HAP-1 (cell line): ENCODE measurements around the gene CEL.
"Not testable (repeated sequence)": the region's sequence is repeated elsewhere in the genome, so short reads cannot be mapped to it uniquely, and the experiment has no call there.

ENCODE experiments used
- DNase-seq, 2 experiments: peaks; one replicate each; pipeline ENCODE4 v3.0.0-alpha.2; 2016 to 2020; ENCODE audit warnings: low spot score in 2 of 2
- H3K27me3 ChIP-seq: fragments of 250-450 bp; sonication (Bioruptor Pico); 2 replicates; pipeline ENCODE4 v1.5.1; 2020; ENCODE audit warnings: low read depth, mild to moderate bottlenecking, moderate library complexity
- H3K36me3 ChIP-seq: fragments of 250-450 bp; sonication (Bioruptor Pico); replicated peaks from 2 replicates; pipeline ENCODE4 v1.5.1; 2020; ENCODE audit warnings: mild to moderate bottlenecking
- H3K4me1 ChIP-seq: fragments of 250-450 bp; sonication (Bioruptor Pico); 2 replicates; pipeline ENCODE4 v1.5.1; 2020; ENCODE audit warnings: mild to moderate bottlenecking
- H3K4me3 ChIP-seq: fragments of 250-450 bp; sonication (Bioruptor Pico); 2 replicates; pipeline ENCODE4 v1.5.1; 2020; ENCODE audit warnings: mild to moderate bottlenecking, moderate library complexity
- H3K9me3 ChIP-seq: fragments of 250-450 bp; sonication (Bioruptor Pico); 2 replicates; pipeline ENCODE4 v1.5.1; 2020; ENCODE audit warnings: mild to moderate bottlenecking, moderate library complexity
- in situ Hi-C: fragments of 300-500 bp; cut with MboI; formaldehyde crosslinking; loops from 3 replicates; pipeline ENCODE4 v1.14.3; 2020; ENCODE audit warnings: low sequenced_read_pairs, inconsistent platforms, mixed read lengths

The CEL gene

DNA sequence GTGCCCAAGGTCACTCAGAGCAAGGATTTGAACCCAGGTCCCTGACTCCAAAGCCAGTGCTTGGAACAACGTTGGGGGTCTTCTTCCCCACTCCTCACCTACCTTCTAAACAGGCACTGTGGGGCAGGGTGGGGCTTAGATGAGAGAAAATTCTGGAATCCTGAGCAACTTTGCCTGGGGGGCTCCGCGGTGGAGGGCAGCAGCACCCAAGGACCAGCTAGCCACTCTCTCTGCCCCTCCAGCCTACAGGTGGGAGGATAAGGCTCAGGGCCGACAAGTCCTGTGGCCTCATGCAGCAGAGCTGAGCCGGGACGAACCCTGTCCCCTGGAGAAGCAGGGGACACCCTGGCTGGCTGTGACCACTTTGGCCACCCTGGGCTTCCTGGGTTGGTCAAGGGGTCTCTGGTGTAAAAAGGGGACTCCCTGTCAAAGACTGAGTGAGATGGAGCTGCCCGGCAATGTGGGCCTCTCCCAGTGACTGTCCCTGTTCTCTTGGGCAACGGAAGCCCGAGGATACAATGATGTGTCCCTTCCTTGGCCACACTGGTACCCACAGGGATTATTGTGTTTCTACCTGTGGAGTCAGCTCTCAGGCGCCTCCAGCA, 26.5 kb downstream of the CEL start:
- Histone ChIP-seq H3K4me1 (no peaks in the 10 kb centered on the region), H3K9me3 (no peaks in the 10 kb centered on the region), H3K4me3 (no peak overlapping the region), H3K27me3 (no peaks in the 10 kb centered on the region), H3K36me3 (no peaks in the 10 kb centered on the region)
- DNase-seq, result no peak
- in situ Hi-C loops, result no loop called here

DNA sequence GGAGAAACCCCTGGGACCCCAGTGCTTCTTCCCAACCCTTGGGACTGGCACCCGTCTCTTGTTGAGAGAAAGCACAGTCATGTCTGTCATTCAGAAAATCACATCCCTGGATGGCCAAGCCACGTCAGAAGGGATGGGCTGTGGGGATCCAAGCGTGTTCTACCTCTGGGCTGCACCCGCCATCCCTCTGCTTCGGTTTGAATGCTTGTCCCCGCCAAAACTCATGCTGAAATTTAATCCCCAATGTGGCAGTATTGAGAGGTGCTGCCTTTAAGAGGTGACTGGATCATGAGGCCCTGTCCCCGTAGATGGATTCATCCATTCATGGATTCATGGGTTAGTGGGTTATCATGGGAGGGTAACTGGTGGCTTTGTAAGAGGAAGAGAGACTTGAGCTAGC, 27.0 kb downstream of the CEL start:
- no peak overlapping the region for H3K4me3 ChIP-seq
- no peaks in the 10 kb centered on the region for H3K9me3 ChIP-seq
- H3K27me3 ChIP-seq, result no peaks in the 10 kb centered on the region
- no peak for DNase-seq
- no peaks in the 10 kb centered on the region for H3K36me3 ChIP-seq
- H3K4me1 ChIP-seq, result no peaks in the 10 kb centered on the region
- in situ Hi-C loops, result no loop called here

DNA sequence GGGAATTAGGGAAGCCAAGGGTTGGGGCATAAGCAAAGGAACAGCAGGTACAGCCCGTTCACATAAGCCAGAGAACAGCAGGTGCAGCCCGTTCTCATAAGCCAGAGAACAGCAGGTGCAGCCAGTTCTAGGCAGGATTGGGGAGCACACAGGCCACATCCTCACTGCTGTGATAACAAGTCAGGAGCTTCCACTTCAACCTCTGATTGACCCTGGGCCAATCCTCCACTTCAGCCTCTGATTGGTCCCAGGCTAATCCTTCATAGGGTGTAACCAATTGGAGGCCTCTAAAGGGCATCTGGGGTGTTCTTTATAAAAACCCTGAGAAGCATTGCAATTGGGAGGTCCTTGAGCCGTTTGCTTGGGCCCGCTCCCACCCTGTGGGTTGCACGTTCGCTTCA, 27.5 kb downstream of the CEL start:
- DNase-seq, result no peak
- H3K36me3 ChIP-seq, result no peaks in the 10 kb centered on the region
- no peaks in the 10 kb centered on the region for H3K4me1 ChIP-seq
- no peak overlapping the region for H3K4me3 ChIP-seq
- no peaks in the 10 kb centered on the region for H3K9me3 ChIP-seq
- H3K27me3 ChIP-seq, result no peaks in the 10 kb centered on the region
- in situ Hi-C loops, result no loop called here

DNA sequence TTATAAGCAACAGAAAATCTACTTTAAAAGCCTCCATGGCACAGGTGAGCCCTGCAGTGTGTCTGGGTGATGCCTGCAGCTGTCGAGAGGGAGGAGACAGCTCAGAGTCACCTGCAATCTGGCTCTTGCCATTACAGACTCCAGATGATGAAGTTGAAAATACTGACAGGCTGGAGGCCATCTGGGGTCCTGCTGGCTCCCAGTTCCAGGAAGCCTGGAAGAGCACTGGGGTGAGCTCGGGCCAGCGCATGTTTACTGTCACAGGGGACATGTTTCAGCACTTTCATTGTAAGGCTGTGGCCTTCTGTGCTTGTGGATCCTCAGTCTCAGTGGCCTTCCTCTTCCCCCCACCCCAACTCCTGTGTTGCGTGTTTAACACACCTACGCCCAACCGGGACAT, 28.4 kb downstream of the CEL start:
- Histone ChIP-seq H3K4me3 (no peak overlapping the region), H3K27me3 (no peaks in the 10 kb centered on the region), H3K4me1 (no peaks in the 10 kb centered on the region), H3K36me3 (no peaks in the 10 kb centered on the region), H3K9me3 (no peaks in the 10 kb centered on the region)
- in situ Hi-C loops, result no loop called here
- DNase-seq, result no peak

DNA sequence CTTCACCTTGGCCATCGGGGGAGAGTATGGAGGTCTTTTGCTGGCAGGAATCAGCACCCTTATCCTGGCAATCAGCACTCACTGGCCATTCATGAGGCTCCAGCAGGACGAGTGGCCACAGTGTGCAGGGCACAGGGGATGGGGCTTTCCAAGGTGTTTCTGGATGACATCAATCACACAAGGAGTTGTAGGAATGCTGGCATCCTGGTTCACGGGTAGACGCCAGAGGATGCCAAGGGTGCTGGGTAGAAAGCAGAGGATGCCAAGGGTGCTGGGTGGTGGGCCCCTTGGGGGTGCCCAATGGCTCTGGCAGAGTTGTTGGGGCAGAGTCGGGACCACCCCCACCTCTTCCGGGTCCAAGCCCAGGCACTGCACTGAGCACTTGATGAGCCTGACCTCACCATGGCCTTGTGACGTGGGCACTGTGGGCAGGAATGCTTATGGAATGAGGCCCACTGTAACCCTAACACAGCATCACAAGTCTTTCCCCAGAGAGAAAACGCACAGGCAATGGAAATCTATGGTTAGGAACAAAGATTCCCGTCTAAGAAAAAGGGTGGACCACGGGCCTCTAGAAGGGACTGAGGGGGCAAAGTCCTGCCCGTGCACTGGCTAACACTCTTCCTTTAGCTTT, 29.1 kb downstream of the CEL start:
- no peak for DNase-seq
- peaks cover 5% of the 10 kb centered on the region for H3K9me3 ChIP-seq
- in situ Hi-C loops, result no loop called here
- H3K27me3 ChIP-seq, result no peaks in the 10 kb centered on the region
- no peaks in the 10 kb centered on the region for H3K4me1 ChIP-seq
- no peak overlapping the region for H3K4me3 ChIP-seq
- H3K36me3 ChIP-seq, result no peaks in the 10 kb centered on the region

DNA sequence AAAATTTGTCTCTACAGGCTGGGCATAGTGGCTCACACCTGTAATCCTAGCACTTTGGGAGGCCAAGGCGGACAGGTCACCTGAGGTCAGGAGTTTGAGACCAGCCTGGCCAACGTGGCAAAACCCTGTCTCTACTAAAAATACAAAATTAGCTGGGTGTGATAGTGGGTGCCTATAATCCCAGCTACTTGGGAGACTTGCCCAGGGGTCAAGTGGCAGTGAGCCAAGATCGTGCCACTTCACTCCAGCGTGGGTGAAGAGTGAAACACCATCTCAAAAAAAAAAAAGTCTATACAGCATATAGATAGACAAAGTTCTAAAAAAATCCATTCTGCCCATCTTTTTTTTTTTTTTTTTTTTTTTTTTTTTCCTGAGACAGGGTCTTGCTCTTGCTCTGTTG, 32.6 kb downstream of the CEL start:
- H3K27me3 ChIP-seq, DNase-seq, in situ Hi-C loops, H3K4me1 ChIP-seq, H3K4me3 ChIP-seq: not testable (repeated sequence)
- Histone ChIP-seq H3K9me3 (peaks cover 14% of the 10 kb centered on the region), H3K36me3 (peaks cover 19% of the 10 kb centered on the region)

DNA sequence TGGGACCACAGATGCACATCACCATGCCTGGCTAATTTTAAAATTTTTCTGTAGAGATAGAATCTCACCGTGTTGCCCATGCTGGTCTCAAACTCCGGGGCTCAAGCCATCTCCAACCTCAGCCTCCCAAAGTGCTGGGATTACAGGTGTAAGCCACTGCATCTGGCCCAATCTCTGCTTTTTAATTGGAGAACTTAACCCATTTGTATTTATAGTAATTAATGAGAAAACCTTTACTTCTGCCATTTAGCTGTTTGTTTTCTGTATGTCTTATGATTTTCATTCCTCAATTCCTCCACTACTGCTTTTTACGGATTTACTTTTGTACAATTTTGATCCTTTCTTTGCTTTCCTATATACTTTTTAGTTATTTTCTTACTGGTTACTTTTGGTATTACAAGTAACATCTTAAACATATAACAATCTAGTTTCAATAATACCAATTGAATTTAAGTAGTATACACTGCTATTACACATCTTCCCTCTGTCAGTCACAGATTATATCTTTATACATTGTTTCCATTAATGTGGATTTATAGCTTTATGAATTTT, 33.1 kb downstream of the CEL start:
- H3K9me3 ChIP-seq, result peaks cover 14% of the 10 kb centered on the region
- H3K4me1 ChIP-seq, result no peaks in the 10 kb centered on the region
- no peak for DNase-seq
- H3K36me3 ChIP-seq, result peaks cover 23% of the 10 kb centered on the region
- H3K27me3 ChIP-seq, result no peaks in the 10 kb centered on the region
- in situ Hi-C loops, result no loop called here
- H3K4me3 ChIP-seq, result no peak overlapping the region

DNA sequence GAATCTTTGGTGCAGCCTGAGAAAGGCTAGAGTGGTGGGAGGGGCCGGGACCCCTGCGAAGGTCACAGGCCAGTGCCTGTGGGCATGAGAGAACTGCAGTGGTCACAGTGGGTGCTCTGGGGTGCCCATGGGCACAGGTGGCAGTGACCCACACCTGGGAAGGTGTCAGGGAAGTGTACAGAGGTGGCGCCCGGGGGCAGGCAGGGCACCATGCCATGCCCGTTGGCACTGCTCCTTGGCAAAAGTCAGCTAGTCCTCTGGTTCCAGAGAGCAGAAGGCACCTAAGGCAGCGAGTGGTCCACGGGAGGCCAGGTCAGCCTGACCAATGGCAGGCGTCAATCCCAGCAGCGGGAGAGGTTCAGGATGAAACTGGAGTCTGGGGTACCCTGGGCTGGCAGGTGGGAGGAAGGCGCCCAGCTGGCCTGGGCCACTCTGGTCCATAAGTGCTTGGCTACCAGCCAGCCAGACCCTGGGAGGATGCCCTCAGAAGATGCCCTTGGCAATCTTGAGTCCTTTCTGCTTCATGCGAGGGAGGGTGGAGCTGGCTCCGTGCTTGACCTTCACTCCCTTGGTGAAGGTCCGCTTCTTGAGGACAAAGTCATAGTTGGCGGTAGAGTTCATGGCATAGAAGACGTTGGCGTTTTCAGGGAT, 36.4 kb downstream of the CEL start:
- H3K4me1 ChIP-seq, result no peaks in the 10 kb centered on the region
- no peaks in the 10 kb centered on the region for H3K27me3 ChIP-seq
- peaks cover 14% of the 10 kb centered on the region for H3K9me3 ChIP-seq
- in situ Hi-C loops, result no loop called here
- peaks cover 56% of the 10 kb centered on the region for H3K36me3 ChIP-seq
- no peak for DNase-seq
- H3K4me3 ChIP-seq, result no peak overlapping the region

DNA sequence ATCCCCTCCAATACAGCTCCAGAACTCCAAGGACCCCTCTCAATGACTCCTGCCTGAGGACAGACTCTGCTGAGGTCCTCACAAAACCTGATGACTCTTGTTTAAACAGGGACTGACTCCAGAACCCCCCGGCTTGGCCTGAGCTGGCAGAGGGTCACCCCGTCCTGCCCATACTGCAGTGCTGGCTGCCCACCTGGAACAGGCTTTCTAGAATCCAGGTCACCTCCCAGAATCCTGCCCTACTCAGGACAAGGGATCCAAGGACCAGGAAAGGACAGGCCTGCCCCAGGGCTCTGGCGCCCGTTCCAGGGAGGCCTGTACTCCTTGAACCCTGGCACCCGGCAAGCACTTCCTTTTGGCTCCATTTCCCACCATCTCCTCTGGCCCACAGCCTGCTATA, 37.1 kb downstream of the CEL start:
- Histone ChIP-seq H3K4me3 (no peak overlapping the region), H3K9me3 (peaks cover 14% of the 10 kb centered on the region), H3K36me3 (peaks cover 62% of the 10 kb centered on the region), H3K27me3 (no peaks in the 10 kb centered on the region), H3K4me1 (no peaks in the 10 kb centered on the region)
- DNase-seq, result no peak
- in situ Hi-C loops, result no loop called here

DNA sequence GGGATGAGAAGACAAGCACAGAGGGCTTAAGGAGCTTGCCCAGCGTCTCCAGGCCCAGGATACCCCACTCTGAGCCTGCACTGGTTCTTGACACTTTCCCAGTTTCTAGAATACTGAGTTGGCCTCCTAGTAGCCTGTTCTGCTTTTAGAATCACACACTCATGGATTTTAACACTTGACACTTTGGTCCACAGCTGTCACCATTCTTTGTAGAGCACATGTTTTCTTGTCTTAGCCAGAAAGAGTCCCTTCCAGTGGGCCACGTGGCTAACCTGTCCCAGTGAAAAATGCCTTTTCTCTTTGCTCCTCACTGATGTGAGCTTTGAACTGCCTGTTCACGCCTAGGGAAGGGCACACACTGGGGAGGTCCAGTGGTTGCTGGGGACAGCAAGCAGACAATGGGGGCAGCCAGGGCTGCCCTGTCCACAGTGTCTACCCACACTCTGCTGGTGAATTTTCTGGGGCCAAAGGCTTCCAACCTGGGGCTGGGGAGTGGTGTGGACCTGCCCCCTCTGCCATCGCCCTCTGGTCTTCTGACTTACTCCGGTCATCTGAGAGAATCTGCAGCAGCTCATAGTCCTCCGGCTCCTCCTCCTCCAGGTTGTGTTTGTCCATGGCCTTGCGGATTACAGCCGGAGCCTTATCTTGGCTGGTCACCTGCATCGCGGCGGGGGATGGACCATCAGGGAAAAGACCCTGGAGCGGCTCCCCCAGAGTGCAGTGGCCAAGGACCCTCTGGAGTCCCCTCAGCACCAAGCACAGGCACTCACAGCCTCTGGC, 38.1 kb downstream of the CEL start:
- Histone ChIP-seq H3K4me3 (no peak overlapping the region), H3K9me3 (peaks cover 14% of the 10 kb centered on the region), H3K36me3 (peaks cover 63% of the 10 kb centered on the region), H3K27me3 (no peaks in the 10 kb centered on the region), H3K4me1 (no peaks in the 10 kb centered on the region)
- DNase-seq, result no peak
- in situ Hi-C loops, result no loop called here

DNA sequence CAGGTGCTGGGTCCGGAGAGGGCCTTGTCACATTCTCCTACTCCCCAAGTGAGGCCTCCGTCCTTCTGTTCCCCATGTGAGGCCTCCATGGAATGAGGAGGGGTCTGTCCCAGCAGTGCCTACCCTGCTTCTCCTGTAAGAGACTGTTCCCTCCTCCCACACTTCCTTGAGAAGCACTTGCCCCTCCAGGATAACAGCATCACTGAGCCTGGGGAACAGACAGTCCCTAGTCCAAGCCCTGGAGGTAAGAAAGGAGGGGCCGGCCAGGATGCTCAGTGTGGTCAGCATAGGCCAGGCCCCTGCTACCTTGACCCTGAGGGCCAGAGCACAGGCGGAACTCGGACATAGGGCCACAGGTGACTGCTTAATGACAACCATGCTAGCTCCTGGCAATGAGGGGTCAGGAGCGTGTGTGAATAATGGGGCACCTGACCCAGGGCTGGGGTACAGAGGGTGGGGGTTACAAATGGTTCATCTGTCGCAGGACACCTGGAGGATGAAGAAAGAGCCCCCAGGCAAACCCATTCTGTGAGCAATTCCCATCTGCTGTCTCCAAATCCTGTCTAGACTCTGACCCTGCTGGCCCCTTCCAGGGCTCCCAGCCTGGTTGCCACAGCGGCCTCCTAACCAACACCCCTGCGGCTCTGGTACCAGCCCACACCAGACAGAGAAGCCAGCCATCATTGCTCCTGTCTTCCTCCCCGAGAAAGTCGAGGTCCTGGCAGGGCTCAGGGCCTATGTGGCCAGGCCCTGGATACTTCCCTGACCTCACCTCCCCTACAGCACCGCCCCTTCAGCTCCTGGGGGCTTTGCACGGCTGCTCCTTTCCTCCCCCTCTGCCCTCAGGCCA, 39.0 kb downstream of the CEL start:
- DNase-seq, result no peak
- in situ Hi-C loops, result no loop called here
- H3K36me3 ChIP-seq, result peaks cover 68% of the 10 kb centered on the region

DNA sequence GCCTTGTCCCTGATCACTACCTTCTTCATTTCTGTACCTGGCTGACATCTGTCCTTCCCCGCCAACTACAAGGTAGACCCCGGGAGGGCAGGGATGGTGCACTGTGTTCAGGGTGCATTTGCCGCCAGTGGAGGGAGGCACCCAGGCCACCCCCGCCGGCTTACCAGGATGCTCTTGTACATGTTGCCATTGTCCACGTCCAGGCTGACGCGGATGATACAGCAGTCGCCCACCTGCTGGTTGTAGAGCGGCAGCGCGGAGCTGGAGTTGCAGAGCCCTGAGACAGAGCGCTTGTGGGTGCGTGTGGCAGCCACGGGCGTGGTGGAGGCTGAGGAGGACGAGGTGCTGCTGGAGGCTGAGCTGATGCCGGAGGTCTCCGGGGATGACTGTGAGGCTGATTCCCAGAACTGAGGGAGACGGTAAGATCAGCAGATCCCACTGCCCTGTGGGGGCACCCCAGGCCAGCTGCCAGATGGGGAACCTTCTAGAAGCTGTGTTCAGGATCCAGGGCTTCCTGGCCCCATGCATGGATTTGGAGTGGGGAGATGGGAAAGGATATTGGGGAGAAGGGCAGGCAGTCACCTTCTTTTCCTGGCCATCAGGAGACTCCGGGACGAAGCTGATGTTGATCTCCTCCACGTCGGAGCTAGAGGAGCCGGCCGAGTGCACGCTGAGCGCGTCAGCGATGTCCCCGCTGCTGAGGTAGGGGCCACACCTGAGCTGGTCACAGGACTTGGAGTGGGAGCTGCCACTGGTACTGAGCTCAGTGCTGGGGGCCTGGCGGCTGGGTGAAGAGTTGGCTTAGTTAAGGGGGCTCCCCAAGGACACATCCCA, 39.8 kb downstream of the CEL start:
- Histone ChIP-seq H3K27me3 (no peaks in the 10 kb centered on the region), H3K9me3 (0 out of 2 replicates have a peak, but pooled peaks cover 2% of the 10 kb centered on the region), H3K4me3 (no peak overlapping the region), H3K36me3 (peaks cover 72% of the 10 kb centered on the region), H3K4me1 (no peaks in the 10 kb centered on the region)
- in situ Hi-C loops, result no loop called here
- no peak for DNase-seq

More for the DNA sequence above, 39.0 kb downstream of the CEL start:
- peaks cover 10% of the 10 kb centered on the region for H3K9me3 ChIP-seq
- no peaks in the 10 kb centered on the region for H3K27me3 ChIP-seq
- no peak overlapping the region for H3K4me3 ChIP-seq
- H3K4me1 ChIP-seq, result no peaks in the 10 kb centered on the region
